ENCODE data around the gene SKP1. TPM values are rescaled to one million over a fixed set of nuclear protein-coding genes. Genes with fewer than 3 reads are reported as not detected.

Gene SKP1
- polyA plus RNA-seq, 3 donors, result 234 to 627 (median 537) TPM

GRCh38 chr5:134133995-134134541 lies 42.7 kb downstream of the SKP1 start:
- H3K27ac ChIP-seq (ENCODE audit: low read depth, low read length), result no peak overlapping the region
- 87 to 94% (median 91%) methylated on average over 6 of the region's 6 CpGs for WGBS, 3 donors

GRCh38 chr5:134133188-134133994 lies 43.4 kb downstream of the SKP1 start:
- 87 to 90% (median 88%) methylated on average over 9 of the region's 9 CpGs for WGBS, 3 donors
- H3K27ac ChIP-seq (ENCODE audit: low read depth, low read length), result no peak overlapping the region

- WGBS, 3 donors, result 61 to 72% (median 71%) methylated on average over 16 of the region's 16 CpGs
- no peak overlapping the region for H3K27ac ChIP-seq (ENCODE audit: low read depth, low read length)
Observed at GRCh38 chr5:134132372-134133187, 44.2 kb downstream of the SKP1 start.

- no peak overlapping the region for H3K27ac ChIP-seq (ENCODE audit: low read depth, low read length)
- 85 to 92% (median 88%) methylated on average over 7 of the region's 7 CpGs for WGBS, 3 donors
Observed at GRCh38 chr5:134131578-134132350, 45.0 kb downstream of the SKP1 start.

GRCh38 chr5:134131165-134131564 lies 45.6 kb downstream of the SKP1 start:
- 65 to 89% (median 84%) methylated on average over 3 of the region's 3 CpGs for WGBS, 3 donors
- no peak overlapping the region for H3K27ac ChIP-seq (ENCODE audit: low read depth, low read length)

- H3K27ac ChIP-seq (ENCODE audit: low read depth, low read length), result no peak overlapping the region
- WGBS, 3 donors, result 85 to 93% (median 86%) methylated on average over 8 of the region's 8 CpGs
Observed at GRCh38 chr5:134130239-134130945, 46.4 kb downstream of the SKP1 start.

- H3K27ac ChIP-seq (ENCODE audit: low read depth, low read length), result no peak overlapping the region
- WGBS, 3 donors, result 71 to 86% (median 82%) methylated on average over 25 of the region's 25 CpGs
Observed at GRCh38 chr5:134129411-134130238, 47.1 kb downstream of the SKP1 start.

GRCh38 chr5:134128648-134128995 lies 48.1 kb downstream of the SKP1 start:
- H3K27ac ChIP-seq (ENCODE audit: low read depth, low read length), result no peak overlapping the region
- WGBS, 3 donors, result 85 to 90% (median 89%) methylated on average over 5 of the region's 5 CpGs

- WGBS, 3 donors, result 73 to 84% (median 80%) methylated on average over 18 of the region's 18 CpGs
- H3K27ac ChIP-seq (ENCODE audit: low read depth, low read length), result no peak overlapping the region
Observed at GRCh38 chr5:134127988-134128647, 48.6 kb downstream of the SKP1 start.

- no peak overlapping the region for H3K27ac ChIP-seq (ENCODE audit: low read depth, low read length)
- WGBS, 3 donors, result 37 to 72% (median 62%) methylated on average over 15 of the region's 15 CpGs
Observed at GRCh38 chr5:134127376-134127861, 49.3 kb downstream of the SKP1 start.

GRCh38 chr5:134125039-134126015 lies 51.4 kb downstream of the SKP1 start:
- 44 to 53% (median 49%) methylated on average over 14 of the region's 14 CpGs for WGBS, 3 donors
- H3K27ac ChIP-seq (ENCODE audit: low read depth, low read length), result no peak overlapping the region

GRCh38 chr5:134124289-134125038 lies 52.3 kb downstream of the SKP1 start:
- WGBS, 3 donors, result 79 to 83% (median 82%) methylated on average over 8 of the region's 8 CpGs
- H3K27ac ChIP-seq (ENCODE audit: low read depth, low read length), result no peak overlapping the region

- 78 to 94% (median 93%) methylated on average over 6 of the region's 6 CpGs for WGBS, 3 donors
Observed at GRCh38 chr5:134123360-134123759, 53.4 kb downstream of the SKP1 start.

GRCh38 chr5:134122530-134122929 lies 54.2 kb downstream of the SKP1 start:
- WGBS, 3 donors, result 70 to 84% (median 83%) methylated on average over 3 of the region's 3 CpGs
- H3K27ac ChIP-seq (ENCODE audit: low read depth, low read length), result no peak overlapping the region

More at GRCh38 chr5:134123360-134123759, 53.4 kb downstream of the SKP1 start:
- H3K27ac ChIP-seq (ENCODE audit: low read depth, low read length), result no peak overlapping the region
